AG09309 (cell line): ENCODE measurements around the gene LMO1.

Experiments used
- DNase-seq: peaks from one replicate; pipeline ENCODE4 v3.0.0-alpha.2; 2010; ENCODE audit warnings: low read depth
- H3K4me3 ChIP-seq: 2 replicates; pipeline ENCODE4 v1.5.1; 2011; ENCODE audit warnings: mild to moderate bottlenecking, low read depth, low read length, moderate library complexity; ENCODE audit not compliant: control insufficient read depth
- TF ChIP-seq, protein P1 (sequence below): IDR thresholded peaks from 2 replicates; pipeline ENCODE4 v1.5.1; 2011; ENCODE audit warnings: mild to moderate bottlenecking, low read depth, low read length, inconsistent platforms; ENCODE audit not compliant: insufficient read depth, control insufficient read depth; ENCODE audit errors: missing control alignments

LMO1 gene

DNA sequence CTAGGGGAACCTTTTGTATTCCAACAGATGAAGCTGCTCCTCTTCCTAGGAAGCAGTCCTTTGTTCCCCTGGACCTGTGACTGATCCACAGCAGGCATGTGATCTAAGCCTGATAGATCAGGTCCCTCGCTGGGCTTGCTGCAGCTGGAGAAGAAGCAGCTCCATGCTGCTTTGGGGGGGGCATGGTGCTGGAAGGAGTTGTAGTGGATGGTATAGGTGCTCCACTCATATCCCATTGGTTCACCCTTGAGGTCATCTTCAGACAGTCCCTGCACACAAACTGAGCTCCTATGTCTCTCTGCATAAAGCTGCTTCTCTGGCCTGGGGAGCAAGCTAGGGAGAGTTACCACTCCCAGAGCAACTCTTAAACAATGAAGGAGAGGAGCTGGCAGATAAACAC is 85.4 kb downstream of the LMO1 start:
- no peak for DNase-seq
- H3K4me3 ChIP-seq = no peak overlapping the region
- TF ChIP-seq, protein P1, sequence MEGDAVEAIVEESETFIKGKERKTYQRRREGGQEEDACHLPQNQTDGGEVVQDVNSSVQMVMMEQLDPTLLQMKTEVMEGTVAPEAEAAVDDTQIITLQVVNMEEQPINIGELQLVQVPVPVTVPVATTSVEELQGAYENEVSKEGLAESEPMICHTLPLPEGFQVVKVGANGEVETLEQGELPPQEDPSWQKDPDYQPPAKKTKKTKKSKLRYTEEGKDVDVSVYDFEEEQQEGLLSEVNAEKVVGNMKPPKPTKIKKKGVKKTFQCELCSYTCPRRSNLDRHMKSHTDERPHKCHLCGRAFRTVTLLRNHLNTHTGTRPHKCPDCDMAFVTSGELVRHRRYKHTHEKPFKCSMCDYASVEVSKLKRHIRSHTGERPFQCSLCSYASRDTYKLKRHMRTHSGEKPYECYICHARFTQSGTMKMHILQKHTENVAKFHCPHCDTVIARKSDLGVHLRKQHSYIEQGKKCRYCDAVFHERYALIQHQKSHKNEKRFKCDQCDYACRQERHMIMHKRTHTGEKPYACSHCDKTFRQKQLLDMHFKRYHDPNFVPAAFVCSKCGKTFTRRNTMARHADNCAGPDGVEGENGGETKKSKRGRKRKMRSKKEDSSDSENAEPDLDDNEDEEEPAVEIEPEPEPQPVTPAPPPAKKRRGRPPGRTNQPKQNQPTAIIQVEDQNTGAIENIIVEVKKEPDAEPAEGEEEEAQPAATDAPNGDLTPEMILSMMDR = no peak

DNA sequence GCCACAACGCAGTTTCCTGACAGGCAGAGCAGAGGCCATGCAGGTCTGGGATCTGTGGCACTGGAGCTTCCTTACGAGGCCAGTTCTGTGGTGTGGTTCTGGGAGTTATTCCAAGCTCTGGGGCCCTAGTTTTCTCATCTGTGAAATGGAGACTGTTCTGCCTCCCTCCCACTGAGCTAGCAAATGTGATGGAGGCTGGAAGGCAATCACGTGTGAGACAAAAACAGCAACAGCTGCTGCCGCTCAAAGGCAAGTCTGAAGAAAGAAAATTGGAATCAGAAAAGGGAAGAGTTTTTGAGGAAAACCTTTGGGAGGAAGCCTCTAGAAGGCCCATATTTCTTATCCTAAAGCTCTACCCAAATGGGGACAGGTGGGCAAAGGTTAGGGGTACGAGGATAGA is 86.5 kb downstream of the LMO1 start:
- H3K4me3 ChIP-seq = no peak overlapping the region
- DNase-seq = no peak
- TF ChIP-seq, protein P1 = no peak
